IMR-90 (cell line): ENCODE measurements around the gene ITGAE. TPM values are rescaled to one million over a fixed set of nuclear protein-coding genes. Genes with fewer than 3 reads are reported as not detected.

Experiments used
- ATAC-seq: fragments of 200-7000 bp; cut with Tn5 transposase; 2 replicates; pipeline ENCODE4 v1.9.1; 2020; ENCODE audit warnings: low read depth, mild to moderate bottlenecking, moderate library complexity
- BruUV-seq: library from RNA; stranded (reverse); fragments of 400-500 nt; replicated peaks from 2 replicates; lab custom pipeline; 2021; lab: Mats Ljungman, UMichigan
- CTCF ChIA-PET: fragments of 300-600 bp; formaldehyde crosslinking; extraction: SDS; loops from one replicate; lab custom pipeline; 2021; ENCODE audit warnings: antibody characterized with exemption; lab: Yijun Ruan, JAX
- POLR2A ChIA-PET: fragments of 300-600 bp; sonication (Branson Sonifier 250); formaldehyde crosslinking; loops from one replicate; lab custom pipeline; 2022; ENCODE audit warnings: antibody characterized with exemption; ENCODE audit not compliant: unreplicated experiment; lab: Charles Lee
- DNase-seq: peaks from one replicate; pipeline ENCODE4 v3.0.0; 2013
- H2AFZ ChIP-seq: replicated peaks from 2 replicates; pipeline ENCODE3; 2013; ENCODE audit warnings: low read length, mild to moderate bottlenecking; ENCODE audit not compliant: poor library complexity
- H2AK5ac ChIP-seq: 2 replicates; pipeline ENCODE4 v1.6.1; 2013; ENCODE audit warnings: low read depth, low read length, inconsistent platforms
- H2AK9ac ChIP-seq: replicated peaks from 2 replicates; pipeline ENCODE3; 2013; ENCODE audit warnings: mild to moderate bottlenecking, low read depth, low read length, moderate library complexity; ENCODE audit not compliant: poor library complexity
- H2BK120ac ChIP-seq: 2 replicates; pipeline ENCODE4 v1.6.1; 2013; ENCODE audit warnings: low read depth, low read length, inconsistent platforms
- H2BK15ac ChIP-seq: 3 replicates; pipeline ENCODE4 v1.6.1; 2013; ENCODE audit warnings: low read depth, low read length, inconsistent platforms
- H2BK20ac ChIP-seq: 2 replicates; pipeline ENCODE4 v1.6.1; 2013; ENCODE audit warnings: low read depth, mild to moderate bottlenecking, inconsistent platforms, low read length, moderate library complexity
- H2BK5ac ChIP-seq: 2 replicates; pipeline ENCODE4 v1.6.1; 2013; ENCODE audit warnings: mild to moderate bottlenecking, low read depth, low read length, inconsistent platforms; ENCODE audit not compliant: poor library complexity, severe bottlenecking
- H3K14ac ChIP-seq: replicated peaks from 2 replicates; pipeline ENCODE4 v1.6.1; 2013; ENCODE audit warnings: low read depth, low read length, inconsistent platforms
- H3K18ac ChIP-seq: 2 replicates; pipeline ENCODE4 v1.6.1; 2013; ENCODE audit warnings: low read depth, low read length, control low read depth
- H3K23ac ChIP-seq: 2 replicates; pipeline ENCODE4 v1.6.1; 2013; ENCODE audit warnings: low read depth, low read length, inconsistent platforms
- H3K27ac ChIP-seq: 2 replicates; pipeline ENCODE4 v1.5.1; 2013; ENCODE audit warnings: mild to moderate bottlenecking, control low read depth, low read length; ENCODE audit not compliant: insufficient read depth
- H3K27me3 ChIP-seq: 2 replicates; pipeline ENCODE4 v1.6.1; 2013; ENCODE audit warnings: low read length; ENCODE audit not compliant: control insufficient read depth, insufficient read depth
- H3K36me3 ChIP-seq: 2 replicates; pipeline ENCODE4 v1.6.1; 2013; ENCODE audit warnings: low read length, mixed read lengths; ENCODE audit not compliant: control insufficient read depth, insufficient read depth
- H3K4ac ChIP-seq: 2 replicates; pipeline ENCODE4 v1.6.1; 2013; ENCODE audit warnings: low read depth, low read length, inconsistent platforms
- H3K4me1 ChIP-seq: 2 replicates; pipeline ENCODE4 v1.6.1; 2013; ENCODE audit warnings: low read length, mixed read lengths; ENCODE audit not compliant: control insufficient read depth, insufficient read depth
- H3K4me2 ChIP-seq: 2 replicates; pipeline ENCODE4 v1.6.1; 2013; ENCODE audit warnings: low read depth, mild to moderate bottlenecking, control low read depth, low read length, moderate library complexity
- H3K4me3 ChIP-seq: 2 replicates; pipeline ENCODE4 v1.5.1; 2013; ENCODE audit warnings: low read depth, mild to moderate bottlenecking, control low read depth, low read length, moderate library complexity; ENCODE audit not compliant: insufficient read depth
- H3K56ac ChIP-seq: 2 replicates; pipeline ENCODE4 v1.6.1; 2013; ENCODE audit warnings: low read length, inconsistent platforms; ENCODE audit not compliant: insufficient read depth; ENCODE audit errors: extremely low read depth
- H3K79me1 ChIP-seq, 2 experiments: 2 replicates each; pipeline ENCODE4 v1.6.1; 2013; ENCODE audit warnings: low read length in 2 of 2, inconsistent platforms in 1 of 2, low read depth in 1 of 2
- H3K9ac ChIP-seq: 2 replicates; pipeline ENCODE4 v1.6.1; 2013; ENCODE audit warnings: low read depth, low read length, control low read depth
- H3K9me1 ChIP-seq: 2 replicates; pipeline ENCODE4 v1.6.1; 2013; ENCODE audit warnings: low read length, inconsistent platforms; ENCODE audit not compliant: insufficient read depth
- H3K9me3 ChIP-seq: 2 replicates; pipeline ENCODE4 v1.6.1; 2013; ENCODE audit warnings: low read length; ENCODE audit not compliant: control insufficient read depth, insufficient read depth
- H4K20me1 ChIP-seq: 2 replicates; pipeline ENCODE4 v1.6.1; 2013; ENCODE audit warnings: low read length, inconsistent platforms; ENCODE audit not compliant: insufficient read depth
- H4K5ac ChIP-seq: 2 replicates; pipeline ENCODE4 v1.6.1; 2013; ENCODE audit warnings: mild to moderate bottlenecking, low read depth, low read length, control low read depth
- H4K8ac ChIP-seq, 2 experiments: 2 replicates each; pipeline ENCODE4 v1.6.1; 2013; ENCODE audit warnings: low read depth in 2 of 2, low read length in 2 of 2, control low read depth in 1 of 2, inconsistent platforms in 1 of 2
- H4K91ac ChIP-seq: 2 replicates; pipeline ENCODE4 v1.6.1; 2013; ENCODE audit warnings: low read depth, low read length, inconsistent platforms; ENCODE audit not compliant: insufficient read depth
- BHLHE40 ChIP-seq: fragments of 150-350 bp; IDR thresholded peaks from 2 replicates; pipeline ENCODE4 v1.6.1; 2016; ENCODE audit warnings: mild to moderate bottlenecking, low read depth, low read length
- CEBPB ChIP-seq: IDR thresholded peaks from 2 replicates; pipeline ENCODE4 v1.6.1; 2012; ENCODE audit warnings: low read depth, low read length, improper control_type of control experiment
- CHD1 ChIP-seq: IDR thresholded peaks from 2 replicates; pipeline ENCODE4 v1.6.1; 2012; ENCODE audit warnings: low read depth, low read length, improper control_type of control experiment
- FOS ChIP-seq: fragments of 150-350 bp; IDR thresholded peaks from 2 replicates; pipeline ENCODE4 v1.6.1; 2016; ENCODE audit warnings: low read depth, low read length
- MAFK ChIP-seq: IDR thresholded peaks from 2 replicates; pipeline ENCODE4 v1.6.1; 2012; ENCODE audit warnings: low read depth, low read length, improper control_type of control experiment
- MAZ ChIP-seq: IDR thresholded peaks from 2 replicates; pipeline ENCODE4 v1.6.1; 2012; ENCODE audit warnings: low read depth, mild to moderate bottlenecking, low read length, improper control_type of control experiment, moderate library complexity, borderline replicate concordance
- MXI1 ChIP-seq: IDR thresholded peaks from 2 replicates; pipeline ENCODE4 v1.6.1; 2012; ENCODE audit warnings: low read depth, mild to moderate bottlenecking, low read length, moderate library complexity, borderline replicate concordance
- NFE2L2 ChIP-seq: fragments of 150-350 bp; IDR thresholded peaks from 2 replicates; pipeline ENCODE4 v1.6.1; 2016; ENCODE audit warnings: low read depth, mild to moderate bottlenecking, low read length
- POLR2A ChIP-seq: IDR thresholded peaks from 2 replicates; pipeline ENCODE4 v1.6.1; 2012; ENCODE audit warnings: mild to moderate bottlenecking, low read depth, low read length
- RAD21 ChIP-seq: IDR thresholded peaks from 2 replicates; pipeline ENCODE4 v1.6.1; 2012; ENCODE audit warnings: low read length, improper control_type of control experiment
- RCOR1 ChIP-seq: IDR thresholded peaks from 2 replicates; pipeline ENCODE4 v1.6.1; 2012; ENCODE audit warnings: mild to moderate bottlenecking, low read length, improper control_type of control experiment; ENCODE audit not compliant: insufficient replicate concordance
- RFX5 ChIP-seq: IDR thresholded peaks from 2 replicates; pipeline ENCODE4 v1.8.0; 2012; ENCODE audit warnings: low read depth, mild to moderate bottlenecking, low read length, moderate library complexity
- SMC3 ChIP-seq: fragments of 150-350 bp; IDR thresholded peaks from 2 replicates; pipeline ENCODE4 v1.6.1; 2016; ENCODE audit warnings: low read depth, mild to moderate bottlenecking, antibody characterized with exemption, low read length, moderate library complexity
- WGBS, 2 experiments: methylation state at CpG; one replicate each; pipeline versions ENCODE4 v1.1.5 to v1.1.7; 2013; ENCODE audit warnings: missing lambda C conversion rate in 2 of 2; ENCODE audit not compliant: insufficient read length in 1 of 2; ENCODE audit errors: extremely low coverage in 2 of 2; 5-methylcytosine and 5-hydroxymethylcytosine counted together
- dilution Hi-C: fragments of 300-500 bp; cut with HindIII; formaldehyde crosslinking; loops from one replicate; pipeline ENCODE4 v1.14.3; 2018; ENCODE audit warnings: low sequenced_read_pairs; ENCODE audit not compliant: unreplicated experiment
- in situ Hi-C: fragments of 300-500 bp; cut with MboI; formaldehyde crosslinking; loops from 3 replicates; pipeline ENCODE4 v1.14.3; 2019; ENCODE audit warnings: low sequenced_read_pairs, inconsistent platforms, mixed read lengths
- intact Hi-C: fragments of 100-400 bp; cut with micrococcal nuclease; formaldehyde crosslinking; loops from 2 replicates; pipeline ENCODE4 v1.10.0; 2022
- polyA plus RNA-seq, 3 experiments: library from polyadenylated mRNA; depleted of rRNA; stranded (reverse); fragments of >200 nt; gene quantifications; 2 replicates each; pipeline ENCODE4 v1.2.3, GENCODE V29; 2012; ENCODE audit warnings: low replicate concordance in 1 of 3
- total RNA-seq: library from RNA; depleted of rRNA; stranded (reverse); fragments of >200 nt; gene quantifications from 2 replicates; pipeline ENCODE4 v1.2.3, GENCODE V29; 2012
- TF ChIP-seq, protein P1 (sequence below): fragments of 150-350 bp; IDR thresholded peaks from 2 replicates; pipeline ENCODE4 v1.6.1; 2017; ENCODE audit warnings: mild to moderate bottlenecking, antibody characterized with exemption, low read length, low read depth
- TF ChIP-seq, protein P2 (sequence below): fragments of 150-350 bp; IDR thresholded peaks from 2 replicates; pipeline ENCODE4 v1.6.1; 2016; ENCODE audit warnings: low read depth, mild to moderate bottlenecking, low read length, moderate library complexity, borderline replicate concordance
- TF ChIP-seq, protein P3 (sequence below): conservative IDR thresholded peaks from 2 replicates; pipeline ENCODE4 v1.5.1; 2012; ENCODE audit warnings: mild to moderate bottlenecking, low read depth, low read length, improper control_type of control experiment

The ITGAE gene
- total and polyA plus RNA-seq, 2 of the 4 experiments (the other 2 are of a cell fraction): 54.1 to 60.8 TPM

DNA sequence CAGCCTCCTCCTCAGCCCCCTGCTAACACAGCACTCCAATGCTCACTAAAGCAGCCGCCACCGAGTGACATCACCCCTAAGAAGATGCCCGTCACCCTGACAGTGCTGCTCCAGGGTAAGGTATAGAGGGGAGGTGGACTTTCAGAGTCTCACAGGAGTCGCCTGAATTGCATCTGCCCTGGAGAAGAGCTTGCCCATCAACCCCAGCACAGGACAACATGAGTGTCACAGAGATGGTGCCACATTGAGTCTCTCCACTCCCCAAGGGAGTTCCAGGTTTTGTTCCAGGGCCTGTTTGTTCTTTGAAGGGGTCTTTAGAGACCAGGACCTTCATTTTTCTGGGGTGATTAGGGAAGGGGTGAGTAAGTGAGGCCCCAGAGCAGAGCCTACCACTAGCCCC lies 102.8 kb downstream of the ITGAE start:
- H3K27ac ChIP-seq: no peak overlapping the region
- intact Hi-C loops (no loop called here), in situ Hi-C loops (no loop called here), dilution Hi-C loops (no loop called here)
- H3K9ac ChIP-seq: no peak overlapping the region
- no peaks in the 10 kb centered on the region for H3K36me3 ChIP-seq
- no peak overlapping the region for H3K4ac ChIP-seq
- H3K4me3 ChIP-seq: no peak overlapping the region
- H3K4me1 ChIP-seq: peaks cover 4% of the 10 kb centered on the region; the same call in 1 of the 2 replicates
- no peaks in the 10 kb centered on the region for H4K20me1 ChIP-seq
- H2BK120ac ChIP-seq: no peak overlapping the region
- H3K18ac ChIP-seq: no peak overlapping the region
- CTCF ChIA-PET: no interaction called here
- no peak overlapping the region for H4K8ac ChIP-seq
- H3K4me2 ChIP-seq: no peak overlapping the region
- no peaks in the 10 kb centered on the region for H3K79me1 ChIP-seq
- no peak overlapping the region for H2BK5ac ChIP-seq
- no peak overlapping the region for H2AK5ac ChIP-seq
- H2BK15ac ChIP-seq: no peak overlapping the region
- DNase-seq: no peak
- no CpG with 5 or more reads among the region's 4 CpGs for WGBS, 2 experiments
- POLR2A ChIA-PET: no interaction called here
- H2AK9ac ChIP-seq: no peak overlapping the region
- H3K27me3 ChIP-seq: peaks cover 17% of the 10 kb centered on the region
- TF ChIP-seq RCOR1 (no peak), POLR2A (no peak), CHD1 (no peak), SMC3 (no peak), RFX5 (no peak), BHLHE40 (no peak), NFE2L2 (no peak), MXI1 (no peak), MAFK (no peak), FOS (no peak), CEBPB (no peak), RAD21 (no peak), MAZ (no peak)
- TF ChIP-seq, protein P1, sequence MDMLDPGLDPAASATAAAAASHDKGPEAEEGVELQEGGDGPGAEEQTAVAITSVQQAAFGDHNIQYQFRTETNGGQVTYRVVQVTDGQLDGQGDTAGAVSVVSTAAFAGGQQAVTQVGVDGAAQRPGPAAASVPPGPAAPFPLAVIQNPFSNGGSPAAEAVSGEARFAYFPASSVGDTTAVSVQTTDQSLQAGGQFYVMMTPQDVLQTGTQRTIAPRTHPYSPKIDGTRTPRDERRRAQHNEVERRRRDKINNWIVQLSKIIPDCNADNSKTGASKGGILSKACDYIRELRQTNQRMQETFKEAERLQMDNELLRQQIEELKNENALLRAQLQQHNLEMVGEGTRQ: no peak
- TF ChIP-seq, protein P2, sequence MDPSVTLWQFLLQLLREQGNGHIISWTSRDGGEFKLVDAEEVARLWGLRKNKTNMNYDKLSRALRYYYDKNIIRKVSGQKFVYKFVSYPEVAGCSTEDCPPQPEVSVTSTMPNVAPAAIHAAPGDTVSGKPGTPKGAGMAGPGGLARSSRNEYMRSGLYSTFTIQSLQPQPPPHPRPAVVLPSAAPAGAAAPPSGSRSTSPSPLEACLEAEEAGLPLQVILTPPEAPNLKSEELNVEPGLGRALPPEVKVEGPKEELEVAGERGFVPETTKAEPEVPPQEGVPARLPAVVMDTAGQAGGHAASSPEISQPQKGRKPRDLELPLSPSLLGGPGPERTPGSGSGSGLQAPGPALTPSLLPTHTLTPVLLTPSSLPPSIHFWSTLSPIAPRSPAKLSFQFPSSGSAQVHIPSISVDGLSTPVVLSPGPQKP: no peak
- TF ChIP-seq, protein P3, sequence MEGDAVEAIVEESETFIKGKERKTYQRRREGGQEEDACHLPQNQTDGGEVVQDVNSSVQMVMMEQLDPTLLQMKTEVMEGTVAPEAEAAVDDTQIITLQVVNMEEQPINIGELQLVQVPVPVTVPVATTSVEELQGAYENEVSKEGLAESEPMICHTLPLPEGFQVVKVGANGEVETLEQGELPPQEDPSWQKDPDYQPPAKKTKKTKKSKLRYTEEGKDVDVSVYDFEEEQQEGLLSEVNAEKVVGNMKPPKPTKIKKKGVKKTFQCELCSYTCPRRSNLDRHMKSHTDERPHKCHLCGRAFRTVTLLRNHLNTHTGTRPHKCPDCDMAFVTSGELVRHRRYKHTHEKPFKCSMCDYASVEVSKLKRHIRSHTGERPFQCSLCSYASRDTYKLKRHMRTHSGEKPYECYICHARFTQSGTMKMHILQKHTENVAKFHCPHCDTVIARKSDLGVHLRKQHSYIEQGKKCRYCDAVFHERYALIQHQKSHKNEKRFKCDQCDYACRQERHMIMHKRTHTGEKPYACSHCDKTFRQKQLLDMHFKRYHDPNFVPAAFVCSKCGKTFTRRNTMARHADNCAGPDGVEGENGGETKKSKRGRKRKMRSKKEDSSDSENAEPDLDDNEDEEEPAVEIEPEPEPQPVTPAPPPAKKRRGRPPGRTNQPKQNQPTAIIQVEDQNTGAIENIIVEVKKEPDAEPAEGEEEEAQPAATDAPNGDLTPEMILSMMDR: no peak
- ATAC-seq: no peak
- no peak overlapping the region for H4K91ac ChIP-seq
- H3K9me3 ChIP-seq: peaks cover 16% of the 10 kb centered on the region
- H3K56ac ChIP-seq: no peak overlapping the region
- no peak overlapping the region for H2BK20ac ChIP-seq
- H3K14ac ChIP-seq: no peak overlapping the region
- H4K5ac ChIP-seq: no peak overlapping the region
- H3K23ac ChIP-seq: no peak overlapping the region
- H3K9me1 ChIP-seq: no peaks in the 10 kb centered on the region
- H2AFZ ChIP-seq: no peak overlapping the region
- no TSS peak for BruUV-seq
